ENCODE results near the gene TFEC. TPM values are rescaled to one million over a fixed set of nuclear protein-coding genes. Genes with fewer than 3 reads are reported as not detected.
"Not testable (repeated sequence)": the region's sequence is repeated elsewhere in the genome, so short reads cannot be mapped to it uniquely, and the experiment has no call there.

TFEC gene
- total RNA-seq, 1 donor from 2014 or later, result not detected

DNA sequence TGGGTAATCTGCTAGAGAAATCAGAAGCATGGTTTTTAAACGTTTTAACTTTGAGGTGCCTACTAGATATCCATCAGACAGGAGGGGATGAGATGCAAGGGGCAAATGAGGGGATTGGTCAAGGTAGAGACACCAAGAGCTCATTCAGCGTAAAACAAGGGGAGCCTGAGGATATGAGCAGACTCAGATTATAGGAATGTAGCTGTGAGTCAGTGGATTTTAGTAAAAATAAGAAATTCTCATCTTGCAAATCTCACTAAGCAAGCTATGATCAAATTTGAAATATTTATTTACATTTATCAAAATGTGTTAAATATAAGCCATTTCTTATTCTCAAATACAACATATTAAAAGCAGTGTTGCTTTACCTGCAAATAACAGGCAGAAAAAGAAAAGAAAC is 21.4 kb upstream of the TFEC start:
- Mint-ChIP-seq H3K27ac (ENCODE audit: unreplicated experiment) (no peak overlapping the region), H3K4me1 (ENCODE audit: low read depth, unreplicated experiment) (no peaks in the 10 kb centered on the region), H3K27me3 (ENCODE audit: unreplicated experiment) (no peaks in the 10 kb centered on the region), H3K9me3 (ENCODE audit: unreplicated experiment) (no peaks in the 10 kb centered on the region), H3K36me3 (ENCODE audit: unreplicated experiment) (no peaks in the 10 kb centered on the region), H3K4me3 (ENCODE audit: unreplicated experiment) (no peak overlapping the region)
- TF ChIP-seq, protein P1, sequence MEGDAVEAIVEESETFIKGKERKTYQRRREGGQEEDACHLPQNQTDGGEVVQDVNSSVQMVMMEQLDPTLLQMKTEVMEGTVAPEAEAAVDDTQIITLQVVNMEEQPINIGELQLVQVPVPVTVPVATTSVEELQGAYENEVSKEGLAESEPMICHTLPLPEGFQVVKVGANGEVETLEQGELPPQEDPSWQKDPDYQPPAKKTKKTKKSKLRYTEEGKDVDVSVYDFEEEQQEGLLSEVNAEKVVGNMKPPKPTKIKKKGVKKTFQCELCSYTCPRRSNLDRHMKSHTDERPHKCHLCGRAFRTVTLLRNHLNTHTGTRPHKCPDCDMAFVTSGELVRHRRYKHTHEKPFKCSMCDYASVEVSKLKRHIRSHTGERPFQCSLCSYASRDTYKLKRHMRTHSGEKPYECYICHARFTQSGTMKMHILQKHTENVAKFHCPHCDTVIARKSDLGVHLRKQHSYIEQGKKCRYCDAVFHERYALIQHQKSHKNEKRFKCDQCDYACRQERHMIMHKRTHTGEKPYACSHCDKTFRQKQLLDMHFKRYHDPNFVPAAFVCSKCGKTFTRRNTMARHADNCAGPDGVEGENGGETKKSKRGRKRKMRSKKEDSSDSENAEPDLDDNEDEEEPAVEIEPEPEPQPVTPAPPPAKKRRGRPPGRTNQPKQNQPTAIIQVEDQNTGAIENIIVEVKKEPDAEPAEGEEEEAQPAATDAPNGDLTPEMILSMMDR (IDR thresholded peaks at IDR 0.05; ENCODE audit: partially characterized antibody, unreplicated experiment), result no peak
- no peak for DNase-seq

DNA sequence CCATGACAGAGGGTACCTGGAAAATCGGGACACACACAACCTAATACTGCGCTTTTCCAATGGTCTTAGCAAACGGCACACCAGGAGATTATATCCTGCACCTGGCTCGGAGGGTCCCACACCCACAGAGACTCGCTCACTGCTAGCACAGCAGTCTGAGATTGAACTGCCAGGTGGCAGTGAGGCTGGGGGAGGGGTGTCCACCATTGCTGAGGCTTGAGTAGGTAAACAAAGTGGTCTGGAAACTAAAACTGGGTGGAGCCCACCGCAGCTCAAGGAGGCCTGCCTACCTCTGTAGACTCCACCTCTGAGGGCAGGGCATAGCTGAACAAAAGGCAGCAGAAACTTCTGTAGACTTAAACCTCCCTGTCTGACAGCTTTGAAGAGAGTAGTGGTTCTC is 16.7 kb upstream of the TFEC start:
- H3K4me1 Mint-ChIP-seq (ENCODE audit: low read depth, unreplicated experiment); H3K36me3 Mint-ChIP-seq (ENCODE audit: unreplicated experiment); H3K4me3 Mint-ChIP-seq (ENCODE audit: unreplicated experiment); H3K27ac Mint-ChIP-seq (ENCODE audit: unreplicated experiment); H3K27me3 Mint-ChIP-seq (ENCODE audit: unreplicated experiment); DNase-seq; H3K9me3 Mint-ChIP-seq (ENCODE audit: unreplicated experiment): not testable (repeated sequence)

DNA sequence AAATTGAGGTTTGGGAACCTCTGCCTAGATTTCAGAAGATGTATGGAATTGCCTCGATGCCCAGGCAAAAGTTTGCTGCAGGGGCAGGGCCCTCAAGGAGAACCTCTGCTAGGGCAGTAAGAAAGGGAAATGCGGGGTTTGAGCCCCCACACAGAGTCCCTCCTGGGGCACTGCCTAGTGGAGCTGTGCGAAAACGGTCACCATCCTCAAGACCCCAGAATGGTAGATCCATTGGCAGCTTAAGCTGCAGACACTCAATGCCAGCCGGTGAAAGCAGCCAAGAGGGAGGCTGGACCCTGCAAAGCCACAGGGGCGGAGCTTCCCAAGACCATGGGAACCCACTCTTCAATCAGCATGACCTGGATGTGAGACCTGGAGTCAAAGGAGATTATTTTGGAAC is 15.0 kb upstream of the TFEC start:
- DNase-seq, result no peak
- TF ChIP-seq, protein P1 (IDR thresholded peaks at IDR 0.05; ENCODE audit: partially characterized antibody, unreplicated experiment), result no peak
- Mint-ChIP-seq H3K27me3 (ENCODE audit: unreplicated experiment) (no peaks in the 10 kb centered on the region), H3K27ac (ENCODE audit: unreplicated experiment) (no peak overlapping the region), H3K9me3 (ENCODE audit: unreplicated experiment) (no peaks in the 10 kb centered on the region), H3K4me1 (ENCODE audit: low read depth, unreplicated experiment) (no peaks in the 10 kb centered on the region), H3K4me3 (ENCODE audit: unreplicated experiment) (no peak overlapping the region), H3K36me3 (ENCODE audit: unreplicated experiment) (no peaks in the 10 kb centered on the region)

DNA sequence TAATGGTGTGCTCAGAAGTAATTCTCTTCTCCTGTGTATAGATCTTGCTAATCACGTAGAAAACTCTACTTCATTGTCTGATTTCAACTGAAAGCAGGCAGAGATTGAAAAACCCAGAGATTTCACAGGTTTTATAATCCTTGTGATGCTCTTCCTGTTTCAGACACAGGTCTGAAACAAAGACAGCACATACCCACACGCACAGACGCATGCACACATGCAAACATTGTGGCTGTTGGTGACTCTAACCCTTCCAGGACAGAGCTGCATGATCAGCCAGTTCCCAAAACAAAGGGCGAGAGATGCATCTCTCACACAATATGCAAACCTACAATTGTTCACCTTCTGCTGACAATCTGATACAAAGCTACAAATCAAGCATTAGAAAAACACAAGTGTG is 11.1 kb upstream of the TFEC start:
- Mint-ChIP-seq H3K9me3 (ENCODE audit: unreplicated experiment) (no peaks in the 10 kb centered on the region), H3K27ac (ENCODE audit: unreplicated experiment) (no peak overlapping the region), H3K27me3 (ENCODE audit: unreplicated experiment) (no peaks in the 10 kb centered on the region), H3K4me3 (ENCODE audit: unreplicated experiment) (no peak overlapping the region), H3K4me1 (ENCODE audit: low read depth, unreplicated experiment) (no peaks in the 10 kb centered on the region), H3K36me3 (ENCODE audit: unreplicated experiment) (no peaks in the 10 kb centered on the region)
- no peak for DNase-seq
- TF ChIP-seq, protein P1 (IDR thresholded peaks at IDR 0.05; ENCODE audit: partially characterized antibody, unreplicated experiment), result no peak

DNA sequence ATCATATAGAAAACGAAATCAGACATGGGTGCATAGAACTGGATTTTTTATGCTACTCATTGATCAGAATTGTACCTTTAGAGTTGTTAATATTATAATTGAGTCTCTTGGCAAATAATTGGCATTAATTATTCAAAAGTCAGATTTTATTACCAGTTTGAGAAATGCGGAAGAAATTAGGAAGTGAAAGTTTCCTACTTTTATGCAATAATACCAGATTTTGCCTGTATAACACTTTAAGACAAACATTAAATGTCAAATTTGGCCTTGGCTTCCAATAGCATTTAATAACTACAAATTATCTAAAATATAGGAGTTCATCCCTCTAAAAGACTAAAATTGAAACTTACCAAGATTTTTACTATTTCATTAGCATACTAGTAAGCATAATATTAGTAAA is 6.8 kb upstream of the TFEC start:
- H3K27ac Mint-ChIP-seq (ENCODE audit: unreplicated experiment), result no peak overlapping the region
- H3K4me3 Mint-ChIP-seq (ENCODE audit: unreplicated experiment), result no peak overlapping the region
- no peak for DNase-seq
- no peaks in the 10 kb centered on the region for H3K36me3 Mint-ChIP-seq (ENCODE audit: unreplicated experiment)
- TF ChIP-seq, protein P1 (IDR thresholded peaks at IDR 0.05; ENCODE audit: partially characterized antibody, unreplicated experiment), result no peak
- no peaks in the 10 kb centered on the region for H3K27me3 Mint-ChIP-seq (ENCODE audit: unreplicated experiment)
- H3K9me3 Mint-ChIP-seq (ENCODE audit: unreplicated experiment), result no peaks in the 10 kb centered on the region
- H3K4me1 Mint-ChIP-seq (ENCODE audit: low read depth, unreplicated experiment), result no peaks in the 10 kb centered on the region

DNA sequence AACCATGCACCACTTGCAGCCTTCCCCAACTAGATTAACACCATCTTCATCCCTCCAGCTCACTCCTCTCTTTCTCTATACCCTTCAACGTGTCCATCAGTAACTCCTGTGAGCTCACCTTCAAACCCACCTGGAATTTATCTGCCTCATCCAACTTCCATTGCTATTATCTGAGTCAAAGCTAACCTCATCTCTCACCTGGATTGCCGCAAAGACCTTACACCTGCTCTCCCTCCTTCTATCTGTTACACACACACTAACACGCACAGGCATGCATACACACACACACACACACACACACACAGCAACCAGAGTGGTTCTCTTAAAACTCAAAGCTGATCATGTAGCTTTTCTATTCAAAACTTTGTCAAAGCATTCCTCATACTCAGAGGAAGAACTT is 3.8 kb upstream of the TFEC start:
- no peak overlapping the region for H3K4me3 Mint-ChIP-seq (ENCODE audit: unreplicated experiment)
- H3K27ac Mint-ChIP-seq (ENCODE audit: unreplicated experiment), result no peak overlapping the region
- H3K4me1 Mint-ChIP-seq (ENCODE audit: low read depth, unreplicated experiment), result peaks cover 4% of the 10 kb centered on the region

More for the DNA sequence above, 3.8 kb upstream of the TFEC start:
- TF ChIP-seq, protein P1 (IDR thresholded peaks at IDR 0.05; ENCODE audit: partially characterized antibody, unreplicated experiment), result no peak
- DNase-seq, result no peak
- Mint-ChIP-seq H3K9me3 (ENCODE audit: unreplicated experiment) (no peaks in the 10 kb centered on the region), H3K36me3 (ENCODE audit: unreplicated experiment) (no peaks in the 10 kb centered on the region), H3K27me3 (ENCODE audit: unreplicated experiment) (no peaks in the 10 kb centered on the region)
